ENCODE measurements around the gene FNTB. TPM values are rescaled to one million over a fixed set of nuclear protein-coding genes. Genes with fewer than 3 reads are reported as not detected.

FNTB gene
- total RNA-seq, 1 experiment from 2014 or later, result 26.7 TPM

GRCh38 chr14:65038966-65039365 lies 52.3 kb downstream of the FNTB start:
- H3K4me2 ChIP-seq (ENCODE audit: low read length), result no peak overlapping the region
- intact Hi-C loops (cut with micrococcal nuclease), result no loop called here
- no peaks in the 10 kb centered on the region for H3K4me1 ChIP-seq (ENCODE audit: control insufficient read depth in 1 of 2, insufficient read depth in 2 of 2, low read length in 2 of 2)
- CTCF ChIA-PET, result no interaction called here
- no peaks in the 10 kb centered on the region for H3K9me2 ChIP-seq (ENCODE audit: insufficient read depth)
- H2AFZ ChIP-seq (ENCODE audit: low read depth, low read length, poor library complexity, severe bottlenecking), result no peak overlapping the region
- no peaks in the 10 kb centered on the region for H3K79me2 ChIP-seq (ENCODE audit: insufficient read depth, low read length)
- no peak for DNase-seq (ENCODE audit: low read depth, low spot score)
- H4K20me1 ChIP-seq (ENCODE audit: insufficient read depth), result no peaks in the 10 kb centered on the region
- H3K9ac ChIP-seq (ENCODE audit: low read length), result no peak overlapping the region
- H3K4me3 ChIP-seq (replicated peaks in 1 of 2; ENCODE audit: low read depth in 1 of 2, low read length in 2 of 2), result no peak overlapping the region
- no peaks in the 10 kb centered on the region for H3K27me3 ChIP-seq (ENCODE audit: insufficient read depth, low read length)
- BruUV-seq (replicated peaks), result no TSS peak
- H3K36me3 ChIP-seq (ENCODE audit: control insufficient read depth in 1 of 2, insufficient read depth in 2 of 2, low read length in 2 of 2), result peaks cover 5 to 15% of the 10 kb centered on the region in 2 experiments; a peak in 3 of 4 replicates
- RAD21 ChIA-PET (ENCODE audit: low non-redundant PET in 1 of 2, low total read pairs in 2 of 2, uncharacterized antibody in 2 of 2, unreplicated experiment in 2 of 2), result no interaction called here
- TF ChIP-seq POLR2AphosphoS5 (IDR thresholded peaks at IDR 0.05; ENCODE audit: low read depth, low read length) (no peak), FOSL1 (IDR thresholded peaks at IDR 0.05; ENCODE audit: low read depth) (no peak), EZH2 (IDR thresholded peaks at IDR 0.05) (no peak), ZFX (IDR thresholded peaks at IDR 0.05) (no peak), CBX3 (IDR thresholded peaks at IDR 0.05; ENCODE audit: low read depth) (no peak), TCF7L2 (IDR thresholded peaks at IDR 0.05; ENCODE audit: borderline replicate concordance, extremely low read depth, insufficient read depth, insufficient read length) (no peak), CTCF (IDR thresholded peaks at IDR 0.05 in 2 of 3, conservative IDR thresholded peaks at IDR 0.05 in 1 of 3; ENCODE audit: borderline replicate concordance in 1 of 3, insufficient read depth in 1 of 3, low read depth in 2 of 3, low read length in 2 of 3) (no peak), POLR2A (IDR thresholded peaks at IDR 0.05; ENCODE audit: borderline replicate concordance, extremely low read depth, insufficient read depth, insufficient read length) (no peak), SP1 (IDR thresholded peaks at IDR 0.05; ENCODE audit: low read depth) (no peak), SRF (IDR thresholded peaks at IDR 0.05; ENCODE audit: low read depth) (no peak), EGR1 (IDR thresholded peaks at IDR 0.05; ENCODE audit: low read depth) (no peak)
- POLR2A ChIA-PET, result no interaction called here
- no peak overlapping the region for H3K27ac ChIP-seq (ENCODE audit: low read depth, low read length)
- no peaks in the 10 kb centered on the region for H3K9me3 ChIP-seq (ENCODE audit: control insufficient read depth in 1 of 2, insufficient read depth in 1 of 2, low read depth in 1 of 2, low read length in 2 of 2)
- ATAC-seq, result no peak
